B cell (primary cell): ENCODE data around the gene SUPT5H. TPM values are rescaled to one million over a fixed set of nuclear protein-coding genes. Genes with fewer than 3 reads are reported as not detected.

ENCODE experiments used
- ATAC-seq: fragments of 200-7000 bp; cut with Tn5 transposase; one replicate; pipeline ENCODE4 v1.10.0; 2021; ENCODE audit warnings: low read depth, mild to moderate bottlenecking, moderate number of reproducible peaks, moderate library complexity
- CTCF ChIA-PET: fragments of 350-600 bp; sonication (Branson Sonifier 250); formaldehyde crosslinking; loops from one replicate; lab custom pipeline; 2021; ENCODE audit warnings: antibody characterized with exemption, inconsistent platforms; lab: Charles Lee
- POLR2A ChIA-PET: fragments of 350-600 bp; sonication (Branson Sonifier 250); formaldehyde crosslinking; loops from one replicate; lab custom pipeline; 2021; ENCODE audit warnings: antibody characterized with exemption; lab: Charles Lee
- DNase-seq: peaks from one replicate; pipeline ENCODE4 v3.0.0; 2013
- H2AFZ ChIP-seq: 2 replicates; pipeline ENCODE4 v1.6.1; 2012; ENCODE audit warnings: mild to moderate bottlenecking, low read depth, low read length; ENCODE audit not compliant: insufficient read depth, poor library complexity, severe bottlenecking
- H3K27ac ChIP-seq, 2 donors: 1 replicate in 1 of 2; 2 replicates in 1 of 2; pipeline ENCODE4 v1.5.1; 2012 to 2013; ENCODE audit warnings: low read length in 2 of 2, mild to moderate bottlenecking in 2 of 2, moderate library complexity in 1 of 2
- H3K27me3 ChIP-seq, 4 experiments: fragments of 200-600 bp in 1 of 4; sonication (generic) in 1 of 4; replicated peaks in 1 of 4; 1 replicate in 2 of 4; 2 replicates in 2 of 4; pipeline versions ENCODE4 v1.6.1 to v1.7.0; 2013 to 2016; ENCODE audit warnings: low read length in 3 of 4, mild to moderate bottlenecking in 2 of 4, mixed read lengths in 1 of 4, moderate library complexity in 1 of 4; ENCODE audit not compliant: insufficient read depth in 4 of 4, control insufficient read depth in 3 of 4; ENCODE audit errors: control extremely low read depth in 1 of 4
- H3K36me3 ChIP-seq, 2 experiments: replicated peaks in 1 of 2; 1 replicate in 1 of 2; 2 replicates in 1 of 2; pipeline versions ENCODE4 v1.6.1 to v1.7.1; 2013; ENCODE audit warnings: low read length in 1 of 2; ENCODE audit not compliant: insufficient read depth in 2 of 2, control insufficient read depth in 1 of 2; ENCODE audit errors: control extremely low read depth in 1 of 2, extremely low read depth in 1 of 2
- H3K4me1 ChIP-seq, 2 donors: fragments of 200-600 bp in 1 of 2; sonication (generic) in 1 of 2; 1 replicate in 1 of 2; 2 replicates in 1 of 2; pipeline versions ENCODE4 v1.5.1 to v1.6.1; 2013 to 2017; ENCODE audit warnings: low read length in 2 of 2; ENCODE audit not compliant: control insufficient read depth in 2 of 2, insufficient read depth in 2 of 2
- H3K4me2 ChIP-seq: replicated peaks from 2 replicates; pipeline ENCODE3; 2012; ENCODE audit warnings: mild to moderate bottlenecking, low read depth, low read length; ENCODE audit not compliant: poor library complexity, severe bottlenecking
- H3K4me3 ChIP-seq, 5 experiments: fragments of 200-600 bp in 1 of 5; sonication (generic) in 1 of 5; 1 replicate in 3 of 5; 2 replicates in 2 of 5; pipeline versions ENCODE4 v1.5.1 to v1.7.0; 2011 to 2016; ENCODE audit warnings: low read length in 4 of 5, mild to moderate bottlenecking in 4 of 5, low read depth in 2 of 5, control low read depth in 1 of 5, moderate library complexity in 1 of 5; ENCODE audit not compliant: insufficient read depth in 1 of 5; ENCODE audit errors: control extremely low read depth in 1 of 5, extremely low read depth in 1 of 5
- H3K79me2 ChIP-seq: fragments of 200-600 bp; sonication (generic); one replicate; pipeline ENCODE4 v1.6.0; 2016; ENCODE audit warnings: low read length; ENCODE audit not compliant: control insufficient read depth, insufficient read depth
- H3K9ac ChIP-seq: fragments of 200-600 bp; sonication (generic); 2 replicates; pipeline ENCODE4 v1.6.1; 2017; ENCODE audit warnings: mild to moderate bottlenecking, low read length, moderate library complexity
- H3K9me3 ChIP-seq, 3 donors: one replicate each; pipeline versions ENCODE4 v1.6.1 to v1.7.1; 2013; ENCODE audit warnings: low read length in 2 of 3; ENCODE audit not compliant: control insufficient read depth in 2 of 3, insufficient read depth in 1 of 3; ENCODE audit errors: control extremely low read depth in 1 of 3
- H4K20me1 ChIP-seq: 2 replicates; pipeline ENCODE4 v1.6.0; 2012; ENCODE audit warnings: mild to moderate bottlenecking, low read length; ENCODE audit not compliant: insufficient read depth, control insufficient read depth, poor library complexity, severe bottlenecking
- H3K27ac Mint-ChIP-seq: one replicate; pipeline ENCODE4 v1.8.0; 2021; ENCODE audit warnings: mixed read lengths
- H3K27me3 Mint-ChIP-seq: one replicate; pipeline ENCODE4 v1.8.0; 2021; ENCODE audit warnings: mixed read lengths
- H3K4me1 Mint-ChIP-seq: one replicate; pipeline ENCODE4 v1.8.0; 2021; ENCODE audit warnings: mixed read lengths
- H3K4me3 Mint-ChIP-seq: one replicate; pipeline ENCODE4 v1.8.0; 2021; ENCODE audit warnings: mixed read lengths
- H3K9me3 Mint-ChIP-seq: one replicate; pipeline ENCODE4 v1.8.0; 2022; ENCODE audit warnings: mixed read lengths; ENCODE audit not compliant: insufficient read depth
- EZH2 ChIP-seq: IDR thresholded peaks from 2 replicates; pipeline ENCODE4 v1.6.1; 2012; ENCODE audit warnings: borderline replicate concordance, low read depth, mild to moderate bottlenecking, moderate library complexity, low read length; ENCODE audit not compliant: insufficient read depth, poor library complexity, severe bottlenecking
- WGBS: methylation state at CpG from one replicate; pipeline ENCODE4 v1.1.5; 2013; ENCODE audit warnings: missing lambda C conversion rate; ENCODE audit not compliant: insufficient coverage; 5-methylcytosine and 5-hydroxymethylcytosine counted together
- intact Hi-C: fragments of 100-400 bp; cut with micrococcal nuclease; formaldehyde crosslinking; loops from one replicate; pipeline ENCODE4 v1.10.0; 2022
- polyA plus RNA-seq: library from polyadenylated mRNA; depleted of rRNA; stranded (reverse); fragments of >200 nt; gene quantifications from 2 replicates; pipeline ENCODE4 v1.2.3, GENCODE V29; 2012
- total RNA-seq, 2 donors: library from RNA; stranded (reverse); fragments of 120-200 nt in 1 of 2; gene quantifications; 1 replicate in 1 of 2; 2 replicates in 1 of 2; pipeline versions ENCODE4 v1.2.3 to v1.2.4, GENCODE V29; 2013 to 2022
- TF ChIP-seq, protein P1 (sequence below): fragments of 200-600 bp; IDR thresholded peaks from one replicate; pipeline ENCODE4 v1.8.0; 2022; ENCODE audit warnings: antibody characterized with exemption, mild to moderate bottlenecking

SUPT5H gene
- total and polyA plus RNA-seq, 2 donors (not counting 1 experiment from before 2014, with no cell fraction given) = 119 to 203 TPM

DNA sequence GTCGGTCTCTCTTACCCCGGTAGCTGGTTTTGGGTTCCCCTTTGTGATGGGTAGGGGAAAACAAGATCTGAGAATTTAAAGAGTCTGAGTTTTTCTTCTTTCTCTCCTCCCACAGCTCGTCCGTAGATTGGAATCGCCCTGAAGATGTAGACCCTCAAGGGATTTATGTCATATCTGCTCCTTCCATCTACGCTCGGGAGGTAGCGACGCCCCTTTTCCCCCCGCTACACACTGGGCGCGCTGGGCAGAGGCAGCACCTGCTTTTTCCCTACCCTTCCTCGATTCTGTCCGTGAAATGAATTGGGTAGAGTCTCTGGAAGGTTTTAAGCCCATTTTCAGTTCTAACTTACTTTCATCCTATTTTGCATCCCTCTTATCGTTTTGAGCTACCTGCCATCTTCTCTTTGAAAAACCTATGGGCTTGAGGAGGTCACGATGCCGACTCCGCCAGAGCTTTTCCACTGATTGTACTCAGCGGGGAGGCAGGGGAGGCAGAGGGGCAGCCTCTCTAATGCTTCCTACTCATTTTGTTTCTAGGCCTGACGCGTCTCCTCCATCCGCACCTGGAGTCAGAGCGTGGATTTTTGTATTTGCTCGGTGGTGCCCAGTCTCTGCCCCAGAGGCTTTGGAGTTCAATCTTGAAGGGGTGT, 62.5 kb downstream of the SUPT5H start:
- peak overlapping the region; percentile 63 for H3K9ac ChIP-seq
- no peak overlapping the region for H3K27ac ChIP-seq
- H3K4me2 ChIP-seq = peak overlapping the region; percentile 95
- H3K27me3 Mint-ChIP-seq = peaks cover 32% of the 10 kb centered on the region
- no peaks in the 10 kb centered on the region for H3K79me2 ChIP-seq
- H3K27me3 ChIP-seq = peaks cover 0 to 55% (median 16%) of the 10 kb centered on the region in 4 experiments
- H2AFZ ChIP-seq = peak overlapping the region; percentile 86
- H3K27ac Mint-ChIP-seq = peak overlapping the region; percentile 6
- 59% methylated on average over 14 of the region's 24 CpGs for WGBS
- H4K20me1 ChIP-seq = no peaks in the 10 kb centered on the region
- CTCF ChIA-PET = interaction anchor here (0.6 to 2.0 kb wide), 5 partner anchors 9 to 375 kb away, joined by 3 to 4 read pairs (median 3); partner anchors contain the start of gene DLL3
- H3K4me3 Mint-ChIP-seq = peak overlapping the region; percentile 87
- H3K4me1 Mint-ChIP-seq = peaks cover 20% of the 10 kb centered on the region
- H3K9me3 Mint-ChIP-seq = no peaks in the 10 kb centered on the region
- DNase-seq (no peak), ATAC-seq (no peak)
- H3K4me3 ChIP-seq = peak overlapping the region in 4 of 5 experiments; percentile 29 to 66 (median 60)
- POLR2A ChIA-PET = no interaction called here
- no peak for TF ChIP-seq EZH2
- TF ChIP-seq, protein P1, sequence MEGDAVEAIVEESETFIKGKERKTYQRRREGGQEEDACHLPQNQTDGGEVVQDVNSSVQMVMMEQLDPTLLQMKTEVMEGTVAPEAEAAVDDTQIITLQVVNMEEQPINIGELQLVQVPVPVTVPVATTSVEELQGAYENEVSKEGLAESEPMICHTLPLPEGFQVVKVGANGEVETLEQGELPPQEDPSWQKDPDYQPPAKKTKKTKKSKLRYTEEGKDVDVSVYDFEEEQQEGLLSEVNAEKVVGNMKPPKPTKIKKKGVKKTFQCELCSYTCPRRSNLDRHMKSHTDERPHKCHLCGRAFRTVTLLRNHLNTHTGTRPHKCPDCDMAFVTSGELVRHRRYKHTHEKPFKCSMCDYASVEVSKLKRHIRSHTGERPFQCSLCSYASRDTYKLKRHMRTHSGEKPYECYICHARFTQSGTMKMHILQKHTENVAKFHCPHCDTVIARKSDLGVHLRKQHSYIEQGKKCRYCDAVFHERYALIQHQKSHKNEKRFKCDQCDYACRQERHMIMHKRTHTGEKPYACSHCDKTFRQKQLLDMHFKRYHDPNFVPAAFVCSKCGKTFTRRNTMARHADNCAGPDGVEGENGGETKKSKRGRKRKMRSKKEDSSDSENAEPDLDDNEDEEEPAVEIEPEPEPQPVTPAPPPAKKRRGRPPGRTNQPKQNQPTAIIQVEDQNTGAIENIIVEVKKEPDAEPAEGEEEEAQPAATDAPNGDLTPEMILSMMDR = no peak
- peaks cover 14 to 18% of the 10 kb centered on the region in 2 donors for H3K4me1 ChIP-seq
- peaks cover 0 to 11% (median 0%) of the 10 kb centered on the region in 3 donors for H3K9me3 ChIP-seq
- no peaks in the 10 kb centered on the region for H3K36me3 ChIP-seq
- intact Hi-C loops = no loop called here

DNA sequence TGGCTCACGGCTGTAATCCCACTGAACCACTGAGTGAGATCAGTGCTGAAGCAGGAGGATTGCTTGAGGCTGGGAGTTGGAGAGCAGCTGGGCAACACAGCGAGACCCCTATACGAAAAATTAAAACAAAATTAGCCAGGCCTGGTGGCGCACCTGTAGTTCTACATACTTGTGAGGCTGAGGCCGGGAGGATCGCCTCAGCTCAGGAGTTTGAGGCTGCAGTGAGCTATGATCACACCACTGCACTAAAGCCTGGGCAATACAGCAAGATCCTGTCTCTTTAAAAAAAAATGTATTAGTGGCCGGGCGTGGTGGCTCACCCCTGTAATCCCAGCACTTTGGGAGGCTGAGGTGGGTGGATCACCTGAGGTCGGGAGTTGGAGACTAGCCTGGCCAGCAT, 63.2 kb downstream of the SUPT5H start:
- H3K27me3 ChIP-seq = peaks cover 0 to 56% (median 13%) of the 10 kb centered on the region in 4 experiments
- Mint-ChIP-seq H3K4me1 (peaks cover 16% of the 10 kb centered on the region), H3K4me3 (peak overlapping the region; percentile 3), H3K27me3 (peaks cover 29% of the 10 kb centered on the region), H3K27ac (no peak overlapping the region), H3K9me3 (no peaks in the 10 kb centered on the region)
- POLR2A ChIA-PET = no interaction called here
- H3K9me3 ChIP-seq = peaks cover 0 to 6% (median 0%) of the 10 kb centered on the region in 3 donors
- H3K27ac ChIP-seq = no peak overlapping the region
- no peaks in the 10 kb centered on the region for H4K20me1 ChIP-seq
- CTCF ChIA-PET = no interaction called here
- H3K4me3 ChIP-seq = no peak overlapping the region
- H3K9ac ChIP-seq = no peak overlapping the region
- no peaks in the 10 kb centered on the region for H3K36me3 ChIP-seq
- H3K4me2 ChIP-seq = no peak overlapping the region
- H3K79me2 ChIP-seq = no peaks in the 10 kb centered on the region
- TF ChIP-seq, protein P1 = no peak
- no peak for TF ChIP-seq EZH2
- DNase-seq (no peak), ATAC-seq (no peak)
- 97% methylated on average over 4 of the region's 9 CpGs for WGBS
- H3K4me1 ChIP-seq = peaks cover 13 to 14% of the 10 kb centered on the region in 2 donors
- no peak overlapping the region for H2AFZ ChIP-seq
- intact Hi-C loops = no loop called here
